NCI-H2196 treated with DMSO at 0.1 percent for 48 hours (cell line): Measurements from ENCODE around the gene CATSPER1.
A peak's percentile ranks its signal among the peaks of the same experiment; 100 is the strongest.

Experiments
- DNase-seq: peaks from one replicate; lab custom pipeline; 2025; ENCODE audit not compliant: unreplicated experiment; lab: John Stamatoyannopoulos, UW

Gene CATSPER1

DNA sequence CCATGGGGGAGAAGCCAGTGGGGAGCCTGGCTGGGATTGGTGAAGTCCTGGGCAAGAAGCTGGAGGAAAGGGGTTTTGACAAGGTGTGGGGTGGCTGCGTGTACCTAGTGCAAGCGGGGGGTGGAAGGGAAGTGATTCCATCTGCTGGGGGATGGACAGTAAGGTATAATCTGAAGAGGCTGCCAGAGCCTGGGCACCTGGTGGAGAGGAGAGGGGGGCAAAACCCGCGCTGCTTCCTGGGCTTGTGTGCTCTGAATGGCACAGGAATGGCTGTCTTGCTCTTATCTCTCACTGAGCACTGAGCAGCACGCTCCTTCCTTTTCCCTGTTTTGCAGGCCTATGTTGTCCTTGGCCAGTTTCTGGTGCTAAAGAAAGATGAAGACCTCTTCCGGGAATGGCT lies 23.0 kb downstream of the CATSPER1 start:
- DNase-seq, result no peak

DNA sequence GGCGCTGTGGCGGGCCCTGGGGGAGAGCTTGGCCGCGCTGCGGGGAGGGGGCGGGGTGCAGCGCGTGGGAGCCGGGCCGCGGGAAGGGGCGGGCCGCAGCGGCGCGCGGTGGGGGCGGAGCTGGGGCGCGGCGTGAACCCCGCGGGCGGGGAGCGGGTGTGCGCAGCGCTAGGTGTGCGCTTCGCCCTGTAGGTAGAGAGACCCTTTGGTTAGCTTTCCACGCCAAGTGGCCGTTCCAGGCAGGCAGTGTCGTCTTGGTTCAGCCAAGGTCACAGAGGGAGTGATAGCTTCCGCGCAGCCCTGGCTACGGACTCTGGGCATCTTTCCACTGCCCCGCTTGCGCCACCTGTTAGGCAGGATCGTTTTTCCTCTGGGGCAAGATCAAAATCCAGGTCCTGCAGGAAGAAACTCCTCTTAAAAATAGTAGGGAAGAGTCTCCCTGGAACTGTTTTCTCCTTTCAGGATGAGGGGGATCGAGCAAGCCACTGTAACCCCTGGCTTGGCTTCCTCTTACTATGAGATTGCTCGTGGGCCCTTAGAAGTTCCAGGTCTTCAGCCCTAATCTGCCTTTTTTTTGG lies 23.5 kb downstream of the CATSPER1 start:
- DNase-seq, result peak; percentile 56

DNA sequence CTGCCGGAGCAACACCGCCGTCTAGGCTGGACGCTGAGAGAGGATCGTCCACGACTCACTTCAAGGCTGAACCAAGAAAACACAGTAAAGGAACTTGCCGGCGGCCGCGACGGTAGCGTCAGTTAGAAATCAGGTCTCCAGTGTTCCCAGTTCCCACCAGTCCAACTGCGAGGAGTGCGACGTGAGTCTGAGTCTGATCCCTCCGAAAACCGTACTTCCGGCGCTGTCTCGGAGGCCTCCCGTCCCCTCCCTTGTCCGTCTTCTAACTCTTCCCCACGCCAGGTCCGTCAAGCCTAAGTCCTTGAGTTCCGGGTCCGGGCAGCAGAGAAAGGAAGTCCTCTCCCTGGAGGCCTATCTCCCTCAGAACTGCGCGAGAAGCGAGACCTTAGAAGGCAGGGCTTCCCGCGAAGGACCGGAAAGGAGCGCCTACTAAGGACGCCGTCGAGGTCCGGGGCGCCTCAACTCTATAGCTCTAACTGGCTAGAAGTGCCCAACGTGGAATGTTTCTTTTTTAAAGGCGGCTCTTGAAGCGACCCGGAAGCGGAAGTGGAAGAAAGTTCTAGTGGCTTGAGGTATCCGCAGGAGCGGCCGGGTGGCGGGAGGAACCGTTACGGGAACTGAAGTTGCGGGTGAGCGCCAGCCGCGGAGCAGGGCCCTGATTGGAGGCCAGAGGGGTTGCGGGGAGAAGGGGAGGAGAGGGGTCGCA lies 24.2 kb downstream of the CATSPER1 start, which contains the start of the genes BANF1 and EIF1AD:
Gene BANF1 (plus strand): TSS at position 562 of the 706 bp plus-strand sequence. CDS start 748 bp downstream, outside the sequence.
Gene EIF1AD (minus strand): TSS at position 216 of the 706 bp plus-strand sequence. CDS start 1,768 bp downstream, outside the sequence.
- peak; percentile 99 for DNase-seq

DNA sequence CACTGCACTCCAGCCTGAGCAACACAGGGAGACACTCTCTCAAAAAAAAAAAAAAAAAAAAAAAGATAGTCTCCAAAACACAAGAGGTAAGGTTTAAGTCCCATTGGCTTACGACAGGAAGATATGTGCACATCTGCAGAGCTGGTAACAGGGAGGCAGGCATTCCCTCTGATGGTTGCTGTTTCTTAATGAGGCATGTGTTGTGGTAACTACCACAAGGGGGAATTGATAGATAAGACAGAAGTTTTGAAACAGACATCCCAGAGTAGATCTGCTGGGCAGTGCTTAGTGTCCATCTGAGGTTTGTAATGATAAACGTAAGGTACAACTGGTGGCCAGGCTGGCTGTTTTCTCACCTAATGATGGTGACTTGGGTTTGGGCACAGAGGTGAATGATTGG lies 29.0 kb downstream of the CATSPER1 start:
- DNase-seq, result no peak

DNA sequence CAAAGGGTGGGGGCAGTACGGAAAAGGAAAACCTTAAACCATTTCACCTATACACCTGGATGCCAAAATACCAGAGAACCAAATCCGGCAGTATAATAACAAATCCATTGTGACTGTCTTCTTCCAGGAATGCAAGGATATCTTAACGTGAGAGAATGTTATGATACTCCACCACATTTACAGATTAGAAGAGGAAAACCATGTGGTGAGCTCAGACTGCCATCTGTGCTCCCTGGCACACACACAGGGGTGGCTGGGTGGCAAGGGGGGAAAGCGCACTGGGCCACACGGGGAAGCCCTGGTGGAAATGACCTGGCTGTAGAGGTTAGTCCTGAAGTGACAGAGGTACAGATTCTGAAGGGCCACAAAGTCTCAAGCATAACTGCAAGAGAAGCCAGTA lies 34.2 kb downstream of the CATSPER1 start:
- no peak for DNase-seq

DNA sequence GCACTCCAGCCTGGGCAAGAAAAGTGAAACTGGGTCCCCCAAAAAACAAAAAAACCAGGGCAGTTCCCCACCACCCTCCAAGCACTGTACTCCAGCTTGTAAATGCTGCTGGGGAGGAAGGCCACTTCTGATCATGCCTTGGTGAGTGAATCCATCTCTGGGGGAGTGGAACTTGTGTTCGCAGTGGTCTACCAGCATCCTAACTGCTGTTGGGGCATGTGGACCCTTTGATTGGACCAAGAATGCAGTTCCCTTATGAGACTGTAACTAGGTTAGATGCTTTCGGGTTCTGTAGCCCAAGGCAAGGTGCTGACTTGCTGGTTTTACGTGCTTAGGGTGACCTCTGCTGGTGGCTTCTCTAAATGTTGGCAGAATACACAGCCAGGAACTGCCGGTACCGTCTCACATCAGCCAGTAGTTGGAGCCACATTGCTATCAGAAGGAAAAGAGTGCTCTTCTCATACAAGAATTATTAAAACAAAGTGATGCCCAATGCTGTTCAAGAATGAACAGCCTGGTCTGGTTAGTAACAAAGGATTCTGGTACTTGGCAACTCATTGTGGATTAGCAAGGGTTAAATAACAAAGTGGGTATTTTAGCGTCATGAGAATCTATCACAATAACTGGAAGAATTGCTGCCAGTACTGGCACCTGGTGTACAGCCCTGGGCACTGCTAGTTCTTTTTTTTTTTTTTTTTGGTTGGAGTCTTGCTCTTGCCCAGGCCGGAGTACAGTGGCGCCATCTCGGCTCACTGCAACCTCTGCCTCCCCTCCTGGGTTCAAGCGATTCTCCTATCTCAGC lies 37.3 kb downstream of the CATSPER1 start:
- DNase-seq, result peak; percentile 89

DNA sequence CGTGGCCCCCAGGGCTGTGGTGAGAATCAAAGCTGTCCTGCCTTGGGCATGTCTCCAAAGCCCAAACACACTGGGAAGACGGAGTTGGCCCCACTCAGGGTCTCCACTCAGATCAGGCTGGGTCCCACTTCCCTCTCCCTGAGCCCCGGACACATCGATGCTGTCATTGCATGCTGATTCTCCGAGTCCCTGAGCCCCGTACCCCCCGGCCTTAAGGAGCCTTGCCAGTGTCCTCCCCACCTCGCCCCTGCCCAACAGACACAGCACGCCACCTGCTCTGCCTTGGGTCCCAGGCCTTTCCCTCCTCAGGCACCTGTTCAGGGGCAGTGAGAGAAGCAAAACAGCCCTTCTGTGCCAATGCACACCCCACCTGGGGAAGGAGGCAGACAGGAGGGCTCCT lies 38.9 kb downstream of the CATSPER1 start:
- no peak for DNase-seq

DNA sequence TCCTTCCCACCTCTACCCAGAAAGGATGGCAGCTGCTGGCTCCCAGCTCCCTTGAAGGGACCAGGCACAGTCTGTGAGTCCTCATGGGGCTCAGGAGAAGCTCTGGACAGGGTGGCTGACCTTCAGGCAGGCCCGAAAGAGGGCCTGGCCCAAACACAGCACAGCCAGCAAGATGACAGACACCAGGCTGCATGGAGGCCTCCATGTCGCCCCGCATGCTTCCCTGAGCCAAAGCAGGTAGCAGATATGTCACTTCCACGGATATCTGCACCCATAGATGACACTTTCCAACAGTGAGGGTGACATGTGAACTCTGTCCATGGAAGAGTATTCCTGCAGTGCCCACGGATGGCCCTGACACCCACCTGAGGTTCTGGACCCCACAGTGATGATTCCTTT lies 42.7 kb downstream of the CATSPER1 start:
- no peak for DNase-seq

DNA sequence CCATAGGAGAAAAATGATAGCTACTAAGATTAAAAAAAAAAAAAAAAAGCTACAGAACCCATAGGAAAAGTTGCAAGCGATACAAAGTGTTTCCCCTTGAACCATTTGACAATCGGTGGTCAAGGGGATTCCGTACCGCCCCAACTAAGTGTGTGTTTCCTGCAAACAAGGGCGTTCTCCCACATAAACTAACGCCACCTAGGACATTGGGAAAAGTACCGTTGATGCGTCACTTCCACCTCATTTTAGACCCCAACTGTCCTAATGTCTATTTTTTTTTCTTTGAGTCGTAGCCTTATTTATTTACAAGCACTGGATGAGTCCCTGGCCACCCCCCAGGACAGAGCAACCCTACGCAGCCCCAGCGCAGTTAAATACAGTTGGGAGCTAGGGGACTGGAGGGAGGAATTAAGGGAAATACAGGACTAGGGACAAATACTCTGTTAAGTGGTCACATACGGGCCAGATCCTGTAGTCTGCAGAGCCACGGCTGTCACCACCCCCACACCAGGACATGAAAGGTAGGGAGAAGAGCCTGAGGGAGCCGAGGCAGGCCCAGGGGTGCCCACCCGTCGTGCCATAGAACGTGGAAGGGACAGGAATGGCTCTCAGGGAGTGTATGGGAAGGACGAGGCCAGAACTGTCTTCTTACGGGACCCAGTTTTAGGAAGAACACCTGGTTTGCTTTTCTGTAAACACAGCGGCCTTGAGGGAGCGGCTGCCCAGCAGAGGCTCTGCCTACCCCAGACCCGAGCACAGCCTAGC lies 43.3 kb downstream of the CATSPER1 start:
- no peak for DNase-seq

DNA sequence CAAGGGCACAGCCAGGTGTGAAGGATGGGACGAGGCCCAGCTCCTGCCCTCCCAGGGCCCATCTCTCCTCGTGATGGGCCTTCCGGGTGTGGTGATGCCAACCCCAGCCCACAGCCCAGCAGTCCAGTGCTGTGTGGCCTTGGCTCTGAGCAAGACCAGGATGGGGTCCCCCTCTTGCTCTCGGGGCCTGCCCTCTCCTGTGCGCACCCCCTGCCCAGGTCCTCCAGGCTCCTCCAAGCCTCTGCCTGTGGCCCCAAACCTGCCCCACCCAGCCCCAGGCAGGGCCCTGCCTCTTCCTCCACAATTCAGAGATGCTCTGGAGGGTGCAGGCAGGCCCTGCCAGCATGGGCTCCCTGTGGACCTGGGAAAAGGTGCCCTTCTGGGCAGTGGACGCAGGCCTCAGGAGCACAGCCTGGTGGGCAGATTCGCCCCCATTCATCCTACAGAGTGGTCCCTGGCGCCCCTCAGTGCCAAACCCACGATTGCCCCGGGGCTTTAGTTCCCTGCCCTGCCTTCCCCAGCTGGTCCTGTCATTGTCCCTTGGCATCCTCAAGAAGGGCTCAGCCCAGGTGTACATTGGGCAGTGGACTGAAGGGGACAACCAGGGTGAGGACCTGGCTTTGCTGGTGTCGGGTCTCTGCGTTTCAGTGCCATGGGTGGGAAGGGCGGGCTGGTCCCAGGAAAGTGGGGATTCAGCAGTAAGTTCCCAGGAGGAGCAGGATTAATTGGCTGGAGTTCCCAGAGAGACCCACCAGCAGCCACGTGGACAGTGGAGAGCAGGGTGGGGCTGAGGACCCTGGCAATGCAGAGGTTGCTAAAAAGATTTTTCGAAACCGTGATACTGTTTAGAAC lies 44.1 kb downstream of the CATSPER1 start:
- DNase-seq, result no peak

DNA sequence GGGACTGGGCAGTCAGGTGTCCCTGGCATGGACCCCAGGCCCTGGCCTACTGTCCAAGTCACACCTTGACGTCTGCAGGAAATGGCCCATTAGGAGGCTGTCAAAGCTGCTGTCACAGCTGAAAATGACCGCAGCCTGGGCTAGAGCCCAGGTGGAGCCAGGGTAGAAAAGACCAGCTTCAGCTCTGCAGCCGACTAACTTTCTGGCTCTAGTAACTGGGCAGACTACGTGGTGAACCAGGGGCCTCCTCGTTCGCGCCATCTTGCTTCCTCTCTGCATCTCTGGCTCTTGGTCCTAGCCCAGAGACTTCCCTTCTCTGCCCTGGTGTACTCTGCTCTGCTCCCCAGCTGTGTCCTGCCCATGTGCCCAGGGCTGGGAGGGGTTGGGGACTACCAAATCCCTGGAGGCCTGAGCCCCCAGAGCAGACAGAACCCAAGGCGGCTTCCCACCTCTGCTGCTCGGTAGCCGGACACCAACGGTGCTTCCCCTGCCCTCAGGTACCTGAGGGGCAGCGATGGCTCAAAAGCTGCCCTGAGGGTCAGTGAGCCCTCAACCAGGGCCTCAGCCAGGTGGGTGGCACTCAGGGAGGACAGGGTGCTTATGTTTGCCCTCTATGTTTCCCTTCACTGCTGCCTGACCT lies 45.1 kb downstream of the CATSPER1 start:
- DNase-seq, result no peak

DNA sequence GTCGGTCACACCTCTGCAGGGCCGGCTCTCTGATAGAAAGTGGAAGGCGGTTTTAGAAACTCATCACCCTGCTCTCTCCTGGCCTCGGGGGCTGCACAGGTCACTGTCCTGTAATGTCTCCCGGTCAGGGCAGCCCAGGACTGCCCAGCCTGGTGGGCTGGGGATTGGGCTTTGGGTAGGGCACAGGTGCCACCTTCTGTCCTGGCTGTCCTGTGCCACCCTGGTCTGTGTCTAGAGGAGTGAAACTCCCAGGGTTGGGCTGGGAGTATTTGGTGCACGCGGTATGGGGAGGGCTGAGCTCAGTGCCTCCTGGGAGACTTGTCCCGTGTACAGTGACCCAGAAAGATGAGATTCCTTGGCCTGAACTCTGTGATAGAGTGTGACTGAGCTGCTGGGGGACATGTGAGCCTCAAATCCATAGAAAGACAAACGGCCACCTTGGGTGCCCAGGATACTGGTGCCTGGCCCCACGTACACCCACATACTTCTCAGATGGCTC lies 47.0 kb downstream of the CATSPER1 start:
- no peak for DNase-seq

DNA sequence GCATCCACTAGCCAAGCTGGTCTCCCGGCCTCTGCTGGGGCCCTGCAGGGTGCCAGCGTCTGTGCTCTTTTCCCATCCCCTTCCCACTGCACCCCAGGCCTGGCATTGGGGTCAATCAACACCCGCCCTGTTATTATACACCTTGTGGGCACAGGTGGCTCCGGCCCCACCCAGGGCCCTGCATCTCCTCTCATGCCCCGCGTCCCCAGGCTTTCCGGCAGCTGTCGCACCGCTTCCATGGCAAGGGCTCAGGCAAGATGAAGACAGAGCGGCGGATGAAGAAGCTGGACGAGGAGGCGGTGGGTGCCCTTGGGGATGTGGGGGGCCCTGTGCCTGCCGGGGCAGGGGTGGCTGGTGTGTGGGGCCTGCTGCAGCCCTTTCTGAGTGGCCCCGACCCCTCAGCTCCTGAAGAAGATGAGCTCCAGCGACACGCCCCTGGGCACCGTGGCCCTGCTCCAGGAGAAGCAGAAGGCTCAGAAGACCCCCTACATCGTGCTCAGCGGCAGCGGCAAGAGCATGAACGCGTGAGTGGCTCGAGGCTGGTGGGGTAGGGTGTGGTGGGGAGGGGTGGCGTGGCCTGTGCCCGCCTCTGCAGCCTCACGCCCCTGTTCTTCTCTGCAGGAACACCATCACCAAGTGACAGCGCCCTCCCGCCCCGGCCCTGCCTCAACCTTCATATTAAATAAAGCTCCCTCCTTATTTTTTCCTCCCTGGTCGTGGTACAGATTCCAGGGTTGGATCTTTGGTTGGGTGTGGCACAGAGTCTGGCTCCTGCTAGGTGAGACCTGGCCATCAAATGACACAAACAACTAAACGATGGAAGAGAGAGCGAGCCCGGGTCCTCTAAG lies 47.7 kb downstream of the CATSPER1 start:
- DNase-seq, result no peak

DNA sequence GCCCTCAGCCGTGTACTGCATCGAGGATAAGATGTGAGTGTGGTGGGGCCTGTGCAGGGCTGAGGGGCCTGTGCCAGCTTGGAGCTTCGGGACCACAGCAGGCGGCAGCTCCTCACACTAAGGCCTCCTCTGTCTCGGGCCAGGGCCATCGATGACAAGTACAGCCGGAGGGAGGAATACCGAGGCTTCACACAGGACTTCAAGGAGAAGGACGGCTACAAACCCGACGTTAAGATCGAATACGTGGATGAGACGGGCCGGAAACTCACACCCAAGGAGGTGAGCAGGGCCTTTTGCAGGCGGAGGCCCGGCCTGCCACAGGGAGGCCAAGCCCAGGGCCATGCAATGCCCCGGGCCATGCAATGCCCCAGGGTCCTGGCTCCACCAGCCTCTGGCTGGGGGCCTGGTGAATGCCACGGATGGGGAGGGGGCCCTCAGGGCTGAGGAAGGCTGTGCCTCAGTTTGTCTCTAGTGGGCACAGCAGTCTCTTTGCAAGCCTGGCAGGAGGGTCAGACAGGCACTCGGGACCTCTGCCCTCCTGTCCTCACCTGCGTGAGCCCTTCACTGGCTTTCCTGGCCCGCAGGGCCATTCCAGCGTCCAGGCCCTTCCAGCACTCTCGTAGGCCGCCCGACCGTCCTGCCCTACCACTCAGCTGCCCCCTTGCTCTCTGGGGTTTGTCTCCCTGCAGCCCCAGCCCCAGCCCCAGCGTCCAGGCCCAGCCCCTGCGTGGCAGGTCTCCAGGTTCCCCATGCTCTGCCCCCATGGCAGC lies 48.5 kb downstream of the CATSPER1 start:
- DNase-seq, result no peak

DNA sequence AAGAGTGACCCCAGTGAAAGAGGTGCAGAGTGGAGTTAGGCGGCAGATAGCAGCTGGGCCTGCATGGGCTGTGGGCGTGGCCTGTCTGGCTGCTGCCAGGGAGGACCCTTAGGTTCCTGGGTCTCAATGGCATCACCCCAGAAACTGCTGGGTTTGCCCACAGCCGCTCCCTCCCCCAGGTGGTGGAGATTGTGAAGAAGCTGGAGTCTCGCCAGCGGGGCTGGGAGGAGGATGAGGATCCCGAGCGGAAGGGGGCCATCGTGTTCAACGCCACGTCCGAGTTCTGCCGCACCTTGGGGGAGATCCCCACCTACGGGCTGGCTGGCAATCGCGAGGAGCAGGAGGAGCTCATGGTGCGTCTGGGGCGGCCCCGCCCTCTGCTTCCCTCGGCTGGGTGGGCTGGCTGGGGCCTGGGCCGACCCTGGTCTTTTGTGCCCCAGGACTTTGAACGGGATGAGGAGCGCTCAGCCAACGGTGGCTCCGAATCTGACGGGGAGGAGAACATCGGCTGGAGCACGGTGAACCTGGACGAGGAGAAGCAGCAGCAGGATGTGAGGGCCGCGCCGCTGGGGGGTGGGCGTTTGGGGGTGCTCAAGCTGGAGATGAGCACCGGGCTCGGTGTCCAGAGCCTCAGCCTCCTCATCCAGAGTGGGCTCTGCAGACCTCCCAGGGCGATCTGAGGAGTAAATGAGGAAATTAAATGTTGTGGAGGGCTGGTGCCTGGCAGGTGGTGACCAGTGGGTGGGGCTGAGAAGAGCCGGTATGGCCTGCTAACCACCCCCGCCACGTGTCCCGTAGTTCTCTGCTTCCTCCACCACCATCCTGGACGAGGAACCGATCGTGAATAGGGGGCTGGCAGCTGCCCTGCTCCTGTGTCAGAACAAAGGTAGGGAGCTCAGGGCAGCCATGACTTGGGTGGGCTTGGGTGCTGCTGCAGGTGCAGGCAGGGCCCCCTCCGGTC lies 49.8 kb downstream of the CATSPER1 start:
- DNase-seq, result no peak

DNA sequence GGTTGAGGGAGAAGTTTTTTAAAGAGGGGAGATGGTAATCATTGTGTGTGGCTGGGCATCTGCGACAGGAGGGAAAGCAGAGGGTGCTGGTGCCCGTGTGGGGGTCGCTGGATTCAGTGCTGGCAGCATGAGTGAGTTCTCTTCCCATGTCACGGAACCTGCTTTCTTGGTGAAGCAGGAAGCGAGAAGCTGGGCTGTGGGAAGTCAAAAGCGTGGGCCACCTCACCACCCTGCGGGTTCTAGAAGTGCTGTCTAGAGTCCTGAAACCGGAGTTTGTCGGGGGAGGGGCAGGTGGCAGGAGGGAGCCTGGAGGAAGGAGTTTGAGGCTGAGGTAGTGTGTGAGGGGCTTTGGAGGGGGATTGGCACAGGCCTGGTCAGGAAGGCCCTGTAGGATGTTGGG lies 50.5 kb downstream of the CATSPER1 start:
- DNase-seq, result no peak
